K562 (cell line): ENCODE measurements around the gene TNFAIP1. TPM values are rescaled to one million over a fixed set of nuclear protein-coding genes. Genes with fewer than 3 reads are reported as not detected.

Source experiments
- ATAC-seq: fragments of 200-7000 bp; cut with Tn5 transposase; 3 replicates; pipeline ENCODE4 v1.9.1; 2020; ENCODE audit warnings: moderate library complexity
- BruUV-seq: library from RNA; stranded (reverse); fragments of 400-500 nt; replicated peaks from 2 replicates; lab custom pipeline; 2021; lab: Mats Ljungman, UMichigan
- CTCF ChIA-PET: fragments of 300-600 bp; formaldehyde crosslinking; extraction: SDS; loops from one replicate; lab custom pipeline; 2021; ENCODE audit warnings: low intra/inter-chr PET ratio; lab: Yijun Ruan, JAX
- POLR2A ChIA-PET: fragments of 300-600, 350-650 bp; sonication (Branson Sonifier 250); formaldehyde crosslinking; extraction: SDS; loops from one replicate; lab custom pipeline; 2021; ENCODE audit warnings: antibody characterized with exemption, inconsistent platforms; lab: Yijun Ruan, JAX
- DNase-seq, 4 experiments: peaks; one replicate each; pipeline versions ENCODE4 v3.0.0 to v3.0.0-alpha.2; 2011 to 2018; ENCODE audit warnings: low spot score in 3 of 4, mixed read lengths in 3 of 4; ENCODE audit errors: extremely low read depth in 1 of 4
- FAIRE-seq: peaks from 2 replicates; lab custom pipeline; 2011; peaks lifted over from hg19 to GRCh38; lab: Jason Lieb, UNC
- H2AFZ ChIP-seq: 2 replicates; pipeline ENCODE4 v1.6.0; 2011; ENCODE audit warnings: low read depth, low read length, control low read depth, inconsistent platforms
- H3K27ac ChIP-seq: fragments of 200-600 bp; 3 replicates; pipeline ENCODE4 v1.8.0; 2011; ENCODE audit warnings: low read depth, mild to moderate bottlenecking, control low read depth, inconsistent platforms, low read length, moderate library complexity, mixed read lengths; ENCODE audit errors: extremely low read depth
- H3K27me3 ChIP-seq, 2 experiments: fragments of 300-600 bp in 1 of 2; 2 replicates in 1 of 2; 3 replicates in 1 of 2; pipeline versions ENCODE4 v1.6.0 to v1.8.0; 2011; ENCODE audit warnings: inconsistent platforms in 2 of 2, low read length in 2 of 2, mild to moderate bottlenecking in 1 of 2, mixed read lengths in 1 of 2, moderate library complexity in 1 of 2; ENCODE audit not compliant: control insufficient read depth in 2 of 2, insufficient read depth in 2 of 2
- H3K36me3 ChIP-seq: fragments of 300-600 bp; 3 replicates; pipeline ENCODE4 v1.8.0; 2011; ENCODE audit warnings: mild to moderate bottlenecking, low read length, inconsistent platforms; ENCODE audit not compliant: control insufficient read depth, insufficient read depth
- H3K4me1 ChIP-seq, 2 experiments: fragments of 200-600 bp in 1 of 2; replicated peaks in 1 of 2; 2 replicates in 1 of 2; 3 replicates in 1 of 2; pipeline versions ENCODE4 v1.5.1 to v1.8.0; 2011; ENCODE audit warnings: inconsistent platforms in 2 of 2, low read length in 2 of 2, mild to moderate bottlenecking in 1 of 2, mixed read lengths in 1 of 2, moderate library complexity in 1 of 2; ENCODE audit not compliant: control insufficient read depth in 2 of 2, insufficient read depth in 2 of 2
- H3K4me2 ChIP-seq: 2 replicates; pipeline ENCODE4 v1.6.1; 2011; ENCODE audit warnings: low read length, control low read depth, inconsistent platforms, mixed read lengths; ENCODE audit not compliant: insufficient read depth
- H3K4me3 ChIP-seq: fragments of 200-600 bp; sonication (generic), shearing (Covaris generic); 2 replicates; pipeline ENCODE4 v1.5.1; 2016; ENCODE audit warnings: control low read depth, inconsistent platforms
- H3K79me2 ChIP-seq: fragments of 200-600 bp; 3 replicates; pipeline ENCODE4 v1.8.0; 2011; ENCODE audit warnings: low read length, inconsistent platforms; ENCODE audit not compliant: control insufficient read depth, insufficient read depth
- H3K9ac ChIP-seq, 2 experiments: 2 replicates each; pipeline versions ENCODE4 v1.6.0 to v1.6.1; 2011; ENCODE audit warnings: low read depth in 2 of 2, low read length in 2 of 2, control low read depth in 1 of 2, inconsistent platforms in 1 of 2, mild to moderate bottlenecking in 1 of 2, mixed read lengths in 1 of 2; ENCODE audit not compliant: insufficient read depth in 1 of 2
- H3K9me1 ChIP-seq: one replicate; pipeline ENCODE4 v1.6.0; 2011; ENCODE audit warnings: inconsistent platforms, mild to moderate bottlenecking, low read length, moderate library complexity; ENCODE audit not compliant: control insufficient read depth, insufficient read depth
- H3K9me3 ChIP-seq: replicated peaks from 2 replicates; pipeline ENCODE4 v1.5.1; 2011; ENCODE audit warnings: low read depth, low read length, inconsistent platforms; ENCODE audit not compliant: control insufficient read depth, insufficient read depth
- H4K20me1 ChIP-seq: replicated peaks from 2 replicates; pipeline ENCODE4 v1.6.1; 2011; ENCODE audit warnings: low read length, inconsistent platforms, mixed read lengths; ENCODE audit not compliant: control insufficient read depth, insufficient read depth
- RUNX1 ChIP-seq: sonication (generic); IDR thresholded peaks from 2 replicates; pipeline ENCODE4 v1.6.1; 2016; ENCODE audit warnings: antibody characterized with exemption, low read depth
- SREBF2 ChIP-seq: sonication (generic); formaldehyde crosslinking; IDR thresholded peaks from 2 replicates; pipeline ENCODE4 v1.4.0; 2020; ENCODE audit warnings: mild to moderate bottlenecking, missing genetic modification reagents
- ZBTB1 ChIP-seq: sonication (generic); formaldehyde crosslinking; IDR thresholded peaks from 2 replicates; pipeline ENCODE4 v1.8.1; 2023; ENCODE audit warnings: missing genetic modification reagents, low read depth, mild to moderate bottlenecking, borderline replicate concordance
- WGBS: fragments of 100-300 bp; shearing (Covaris generic); methylation state at CpG from one replicate; pipeline ENCODE4 v1.1.6; 2016; ENCODE audit warnings: low coverage, mixed read lengths; ENCODE audit not compliant: insufficient coverage; ENCODE audit errors: missing lambda C conversion rate; 5-methylcytosine and 5-hydroxymethylcytosine counted together
- in situ Hi-C: fragments of 300-500 bp; cut with MboI; formaldehyde crosslinking; loops from 4 replicates; pipeline ENCODE4 v1.15.0; 2018; ENCODE audit warnings: inconsistent platforms, mixed read lengths
- intact Hi-C: fragments of 100-400 bp; cut with micrococcal nuclease; formaldehyde crosslinking; loops from 2 replicates; pipeline ENCODE4 v1.14.2; 2022
- polyA plus RNA-seq, 8 experiments: library from polyadenylated mRNA; depleted of rRNA in 4 of 8; stranded (reverse) in 5 of 8; unstranded in 3 of 8; fragments of >200 nt; fragmentation: Nextera tagmentation in 2 of 8; fragmentation: Illumina TruSeq in 1 of 8; extraction: Ambion mirVana in 2 of 8; extraction: Trizol in 1 of 8; gene quantifications; 2 replicates each; pipeline versions ENCODE4 v1.2.1 to v1.2.3, GENCODE V29; 2011 to 2014; ENCODE audit warnings: inconsistent platforms in 1 of 8, missing spikeins in 1 of 8
- total RNA-seq, 7 experiments: library from RNA; depleted of rRNA in 6 of 7; stranded (reverse); fragments of >200 nt in 6 of 7; fragmentation: Illumina TruSeq in 2 of 7; extraction: Trizol in 2 of 7; gene quantifications; 2 replicates each; pipeline versions ENCODE4 v1.2.1 to v1.2.3, GENCODE V29; 2011 to 2021; ENCODE audit warnings: low replicate concordance in 1 of 7
- TF ChIP-seq, protein P1 (sequence below): fragments of 450-650 bp; IDR thresholded peaks from 2 replicates; pipeline ENCODE4 v1.6.1; 2018; ENCODE audit not compliant: partially characterized antibody
- TF ChIP-seq, protein P2 (sequence below): conservative IDR thresholded peaks from 2 replicates; pipeline ENCODE4 v1.6.1; 2011; ENCODE audit warnings: low read depth, mild to moderate bottlenecking, low read length; ENCODE audit not compliant: control insufficient read depth
- TF ChIP-seq, protein P3 (sequence below): fragments of 450-650 bp; conservative IDR thresholded peaks from 2 replicates; pipeline ENCODE4 v1.6.1; 2016; ENCODE audit warnings: missing genetic modification characterization, low read depth, mild to moderate bottlenecking, control low read depth, missing compliant biosample characterization

The TNFAIP1 gene
- total and polyA plus RNA-seq, 9 of the 15 experiments (the other 6 are each of a cell fraction or from before 2014, with no cell fraction given): 2.1 to 20.1 (median 8.2) TPM

- FAIRE-seq: no peak
- POLR2A ChIA-PET: interaction anchor here (0.6 kb wide), 2 partner anchors 86 to 552 kb away, joined by 3 read pairs; no protein-coding TSS in a partner anchor
Measured at GRCh38 chr17:28363186-28363585, 27.6 kb downstream of the TNFAIP1 start.

More at GRCh38 chr17:28363186-28363585, 27.6 kb downstream of the TNFAIP1 start:
- BruUV-seq: no TSS peak
- no peak for TF ChIP-seq ZBTB1 (CRISPR knock-in tag)
- TF ChIP-seq RUNX1: no peak
- TF ChIP-seq SREBF2 (CRISPR knock-in tag): no peak
- TF ChIP-seq, protein P1, sequence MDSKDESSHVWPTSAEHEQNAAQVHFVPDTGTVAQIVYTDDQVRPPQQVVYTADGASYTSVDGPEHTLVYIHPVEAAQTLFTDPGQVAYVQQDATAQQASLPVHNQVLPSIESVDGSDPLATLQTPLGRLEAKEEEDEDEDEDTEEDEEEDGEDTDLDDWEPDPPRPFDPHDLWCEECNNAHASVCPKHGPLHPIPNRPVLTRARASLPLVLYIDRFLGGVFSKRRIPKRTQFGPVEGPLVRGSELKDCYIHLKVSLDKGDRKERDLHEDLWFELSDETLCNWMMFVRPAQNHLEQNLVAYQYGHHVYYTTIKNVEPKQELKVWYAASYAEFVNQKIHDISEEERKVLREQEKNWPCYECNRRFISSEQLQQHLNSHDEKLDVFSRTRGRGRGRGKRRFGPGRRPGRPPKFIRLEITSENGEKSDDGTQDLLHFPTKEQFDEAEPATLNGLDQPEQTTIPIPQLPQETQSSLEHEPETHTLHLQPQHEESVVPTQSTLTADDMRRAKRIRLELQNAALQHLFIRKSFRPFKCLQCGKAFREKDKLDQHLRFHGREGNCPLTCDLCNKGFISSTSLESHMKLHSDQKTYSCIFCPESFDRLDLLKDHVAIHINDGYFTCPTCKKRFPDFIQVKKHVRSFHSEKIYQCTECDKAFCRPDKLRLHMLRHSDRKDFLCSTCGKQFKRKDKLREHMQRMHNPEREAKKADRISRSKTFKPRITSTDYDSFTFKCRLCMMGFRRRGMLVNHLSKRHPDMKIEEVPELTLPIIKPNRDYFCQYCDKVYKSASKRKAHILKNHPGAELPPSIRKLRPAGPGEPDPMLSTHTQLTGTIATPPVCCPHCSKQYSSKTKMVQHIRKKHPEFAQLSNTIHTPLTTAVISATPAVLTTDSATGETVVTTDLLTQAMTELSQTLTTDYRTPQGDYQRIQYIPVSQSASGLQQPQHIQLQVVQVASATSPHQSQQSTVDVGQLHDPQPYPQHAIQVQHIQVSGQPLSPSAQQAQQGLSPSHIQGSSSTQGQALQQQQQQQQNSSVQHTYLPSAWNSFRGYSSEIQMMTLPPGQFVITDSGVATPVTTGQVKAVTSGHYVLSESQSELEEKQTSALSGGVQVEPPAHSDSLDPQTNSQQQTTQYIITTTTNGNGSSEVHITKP: no peak
- TF ChIP-seq, protein P2, sequence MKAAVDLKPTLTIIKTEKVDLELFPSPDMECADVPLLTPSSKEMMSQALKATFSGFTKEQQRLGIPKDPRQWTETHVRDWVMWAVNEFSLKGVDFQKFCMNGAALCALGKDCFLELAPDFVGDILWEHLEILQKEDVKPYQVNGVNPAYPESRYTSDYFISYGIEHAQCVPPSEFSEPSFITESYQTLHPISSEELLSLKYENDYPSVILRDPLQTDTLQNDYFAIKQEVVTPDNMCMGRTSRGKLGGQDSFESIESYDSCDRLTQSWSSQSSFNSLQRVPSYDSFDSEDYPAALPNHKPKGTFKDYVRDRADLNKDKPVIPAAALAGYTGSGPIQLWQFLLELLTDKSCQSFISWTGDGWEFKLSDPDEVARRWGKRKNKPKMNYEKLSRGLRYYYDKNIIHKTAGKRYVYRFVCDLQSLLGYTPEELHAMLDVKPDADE: no peak
- TF ChIP-seq, protein P3, sequence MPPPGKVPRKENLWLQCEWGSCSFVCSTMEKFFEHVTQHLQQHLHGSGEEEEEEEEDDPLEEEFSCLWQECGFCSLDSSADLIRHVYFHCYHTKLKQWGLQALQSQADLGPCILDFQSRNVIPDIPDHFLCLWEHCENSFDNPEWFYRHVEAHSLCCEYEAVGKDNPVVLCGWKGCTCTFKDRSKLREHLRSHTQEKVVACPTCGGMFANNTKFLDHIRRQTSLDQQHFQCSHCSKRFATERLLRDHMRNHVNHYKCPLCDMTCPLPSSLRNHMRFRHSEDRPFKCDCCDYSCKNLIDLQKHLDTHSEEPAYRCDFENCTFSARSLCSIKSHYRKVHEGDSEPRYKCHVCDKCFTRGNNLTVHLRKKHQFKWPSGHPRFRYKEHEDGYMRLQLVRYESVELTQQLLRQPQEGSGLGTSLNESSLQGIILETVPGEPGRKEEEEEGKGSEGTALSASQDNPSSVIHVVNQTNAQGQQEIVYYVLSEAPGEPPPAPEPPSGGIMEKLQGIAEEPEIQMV (tag): no peak
- intact Hi-C loops: no loop called here
- Histone ChIP-seq H3K27me3 (no peaks in the 10 kb centered on the region), H3K9me1 (no peaks in the 10 kb centered on the region), H3K9me3 (no peaks in the 10 kb centered on the region), H3K4me3 (no peak overlapping the region), H3K79me2 (peaks cover 7% of the 10 kb centered on the region), H3K9ac (no peak overlapping the region), H2AFZ (no peak overlapping the region), H4K20me1 (no peaks in the 10 kb centered on the region), H3K4me1 (peaks cover 5 to 10% of the 10 kb centered on the region in 2 experiments; a peak in 3 of 5 replicates), H3K27ac (no peak overlapping the region), H3K36me3 (peaks cover 53% of the 10 kb centered on the region), H3K4me2 (no peak overlapping the region)
- ATAC-seq (no peak), DNase-seq (no peak)
- in situ Hi-C loops: no loop called here
- CTCF ChIA-PET: no interaction called here
- WGBS: 89% methylated on average over 5 of the region's 5 CpGs
